Heart right ventricle (tissue), 16 donors: Measurements from ENCODE around the gene GLYATL1B. TPM values are rescaled to one million over a fixed set of nuclear protein-coding genes. Genes with fewer than 3 reads are reported as not detected.
A peak's percentile ranks its signal among the peaks of the same experiment; 100 is the strongest.

Experiments used
- ATAC-seq, 8 donors: fragments of 200-7000 bp; cut with Tn5 transposase; one replicate each; pipeline ENCODE4 v1.9.1; 2020; ENCODE audit warnings: mild to moderate bottlenecking in 8 of 8, moderate library complexity in 8 of 8, moderate number of reproducible peaks in 1 of 8
- DNase-seq, 2 donors: peaks; one replicate each; pipeline ENCODE4 v3.0.0-alpha.2; 2020
- H3K27ac ChIP-seq, 10 donors: fragments of 200-600 bp; sonication (generic) in 2 of 10; one replicate each; pipeline versions ENCODE4 v1.5.0 to v1.8.0; 2020 to 2022; ENCODE audit warnings: mild to moderate bottlenecking in 3 of 10
- H3K27me3 ChIP-seq, 7 donors: fragments of 200-600 bp; one replicate each; pipeline ENCODE4 v1.8.0; 2021 to 2022; ENCODE audit warnings: mild to moderate bottlenecking in 2 of 7
- H3K36me3 ChIP-seq, 9 donors: fragments of 200-600 bp; sonication (generic) in 1 of 9; one replicate each; pipeline versions ENCODE4 v1.5.0 to v1.8.0; 2020 to 2022; ENCODE audit warnings: mild to moderate bottlenecking in 2 of 9
- H3K4me1 ChIP-seq, 9 donors: fragments of 200-600 bp; sonication (generic) in 1 of 9; one replicate each; pipeline versions ENCODE4 v1.5.0 to v1.8.0; 2020 to 2022; ENCODE audit warnings: mild to moderate bottlenecking in 4 of 9
- H3K4me3 ChIP-seq, 10 donors: fragments of 200-600 bp; sonication (generic) in 2 of 10; one replicate each; pipeline versions ENCODE4 v1.5.0 to v1.8.0; 2020 to 2022; ENCODE audit warnings: mild to moderate bottlenecking in 7 of 10, moderate library complexity in 2 of 10
- H3K9me3 ChIP-seq, 11 donors: fragments of 200-600 bp in 10 of 11; sonication (generic) in 2 of 11; one replicate each; pipeline versions ENCODE4 v1.5.0 to v1.8.0; 2013 to 2022; ENCODE audit warnings: mild to moderate bottlenecking in 2 of 11, control low read depth in 1 of 11, moderate library complexity in 1 of 11
- WGBS, 2 donors: extraction: QIAGEN DNeasy Blood & Tissue Kit; methylation state at CpG; one replicate each; pipeline ENCODE4 v1.1.7; 2013; ENCODE audit warnings: inconsistent platforms in 1 of 2; 5-methylcytosine and 5-hydroxymethylcytosine counted together
- intact Hi-C, 10 donors: fragments of 100-400 bp; cut with DNase I; formaldehyde crosslinking; loops; one replicate each; pipeline versions ENCODE4 v1.11.1 to v1.14.2; 2022
- polyA plus RNA-seq, 2 donors: library from polyadenylated mRNA; stranded (reverse); fragments of 200-250 nt; gene quantifications; one replicate each; pipeline ENCODE4 v1.2.3, GENCODE V29; 2013
- total RNA-seq, 10 donors: library from RNA; stranded (reverse); fragmentation: NEBNext Ultra II Directional in 3 of 10; extraction: Animal tissue kit (Norgen Biotek cat#: 25700) in 3 of 10; gene quantifications; one replicate each; pipeline versions ENCODE4 v1.2.1 to v1.2.4, GENCODE V29; 2021 to 2023
- TF ChIP-seq, protein P1 (sequence below), 9 donors: fragments of 200-600 bp; sonication (generic) in 2 of 9; IDR thresholded peaks; one replicate each; pipeline versions ENCODE4 v1.5.0 to v1.8.0; 2021 to 2022; ENCODE audit warnings: antibody characterized with exemption in 9 of 9, mild to moderate bottlenecking in 5 of 9, moderate library complexity in 1 of 9
- donor health status: Arrhythmogenic right ventricular cardiomyopathy.
- donor health status: ischemic (EF 13 %, LVEDD 7.1; RV severe dilation, severe dysfunction).
- donor health status: healthy with polysubstance abuse.
- donor health status: DM: no; HTN: yes; CAD: no.
- donor health status: DM: no; HTN: no; CAD: no.
- donor health status: ischemic (EF 25% LVEDD 6.9; RV normal size, moderate dysfunction).
- donor health status: ischemic (EF 25% LVEDD 5.7; RV mildly dilated, moderate dysfunction).
- donor health status: healthy.
- donor health status: DM: yes; HTN: yes; CAD: no.
- donor health status: Ischemic cardiomyopathy.
- donor health status: ischemic (EF 35%, LVEDD 5.7; RV mildly dilated, moderate dysfunction).
- donor health status: nonischemic (EF 11% LVEDD 7.7; RV severe dilation, severe dysfunction).
- donor health status: DM: yes; HTN: yes; CAD: no.
- donor health status: PGD.
- donor health status: ischemic (EF 29% LVEDD 5.4; RV normal size, mild dysfunction).
- donor health status: nonischemic (EF 23%, LVEDD 6.1; RV moderate dilation, normal function).

The GLYATL1B gene
- total and polyA plus RNA-seq, 12 donors, result not detected

- DNase-seq, result no peak
- Histone ChIP-seq H3K4me1 (peaks cover 0 to 48% (median 25%) of the 10 kb centered on the region in 9 donors), H3K27me3 (no peaks in the 10 kb centered on the region), H3K36me3 (peaks cover 0 to 27% (median 0%) of the 10 kb centered on the region in 9 donors), H3K9me3 (no peaks in the 10 kb centered on the region), H3K27ac (peak overlapping the region in 9 of 10 donors; percentile 15 to 94 (median 84)), H3K4me3 (peak overlapping the region; percentile 16 to 86 (median 68))
- ATAC-seq, result no peak
- WGBS, 2 donors, result 83 to 90% methylated on average over 1 of the region's 1 CpG
- intact Hi-C loops, result loop anchor here in 5 of 10 donors (5.0 to 10.0 kb wide), 4 partner anchors 37 to 569 kb away; partner anchors contain the start of genes FAM111B (in 2 of the 5), LPXN (in 1 of the 5) and ZFP91 (in 1 of the 5)
- TF ChIP-seq, protein P1, sequence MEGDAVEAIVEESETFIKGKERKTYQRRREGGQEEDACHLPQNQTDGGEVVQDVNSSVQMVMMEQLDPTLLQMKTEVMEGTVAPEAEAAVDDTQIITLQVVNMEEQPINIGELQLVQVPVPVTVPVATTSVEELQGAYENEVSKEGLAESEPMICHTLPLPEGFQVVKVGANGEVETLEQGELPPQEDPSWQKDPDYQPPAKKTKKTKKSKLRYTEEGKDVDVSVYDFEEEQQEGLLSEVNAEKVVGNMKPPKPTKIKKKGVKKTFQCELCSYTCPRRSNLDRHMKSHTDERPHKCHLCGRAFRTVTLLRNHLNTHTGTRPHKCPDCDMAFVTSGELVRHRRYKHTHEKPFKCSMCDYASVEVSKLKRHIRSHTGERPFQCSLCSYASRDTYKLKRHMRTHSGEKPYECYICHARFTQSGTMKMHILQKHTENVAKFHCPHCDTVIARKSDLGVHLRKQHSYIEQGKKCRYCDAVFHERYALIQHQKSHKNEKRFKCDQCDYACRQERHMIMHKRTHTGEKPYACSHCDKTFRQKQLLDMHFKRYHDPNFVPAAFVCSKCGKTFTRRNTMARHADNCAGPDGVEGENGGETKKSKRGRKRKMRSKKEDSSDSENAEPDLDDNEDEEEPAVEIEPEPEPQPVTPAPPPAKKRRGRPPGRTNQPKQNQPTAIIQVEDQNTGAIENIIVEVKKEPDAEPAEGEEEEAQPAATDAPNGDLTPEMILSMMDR (IDR thresholded peaks at IDR 0.05), result no peak
Observed at GRCh38 chr11:59144096-59144495, 58.0 kb downstream of the GLYATL1B start.

Other genes starting within 250 kb of the GLYATL1B start
- under 1 TPM in 4 of 10 donors, not detected in 6; 0.28 to 0.58 (median 0.48) TPM for gene GLYATL2, start 241.6 kb upstream of the GLYATL1B start, total RNA-seq
- under 1 TPM; 0.07 to 0.15 TPM for gene GLYATL2, start 241.6 kb upstream of the GLYATL1B start, polyA plus RNA-seq
- gene GLYATL1, start 146.8 kb upstream of the GLYATL1B start, total RNA-seq, result not detected
- under 1 TPM in 1 of 2 donors, not detected in 1; 0.06 TPM for gene GLYATL1, start 146.8 kb upstream of the GLYATL1B start, polyA plus RNA-seq
- gene FAM111B, start 20.9 kb downstream of the GLYATL1B start, total RNA-seq, result 1 to 10 TPM in 2 of 10 donors, under 1 TPM in 6, not detected in 2; 0.11 to 3.1 (median 0.30) TPM
- gene FAM111B, start 20.9 kb downstream of the GLYATL1B start, polyA plus RNA-seq, result under 1 TPM; 0.12 to 0.22 TPM
- gene FAM111A, start 56.5 kb downstream of the GLYATL1B start, total RNA-seq, result 10 to 100 TPM in 2 of 10 donors, 1 to 10 TPM in 8; 4.0 to 18.6 (median 5.1) TPM
- gene FAM111A, start 56.5 kb downstream of the GLYATL1B start, polyA plus RNA-seq, result 10 to 100 TPM in 1 of 2 donors, 1 to 10 TPM in 1; 2.9 to 22.5 TPM
- gene DTX4, start 85.8 kb downstream of the GLYATL1B start, total RNA-seq, result 1 to 10 TPM in 9 of 10 donors, under 1 TPM in 1; 0.98 to 4.1 (median 2.7) TPM
- gene DTX4, start 85.8 kb downstream of the GLYATL1B start, polyA plus RNA-seq, result 1 to 10 TPM in 1 of 2 donors, under 1 TPM in 1; 0.86 to 1.3 TPM
- gene MPEG1, start 126.6 kb downstream of the GLYATL1B start, total RNA-seq, result 10 to 100 TPM in 3 of 10 donors, 1 to 10 TPM in 7; 3.9 to 45.9 (median 7.0) TPM
- 1 to 10 TPM; 2.9 to 3.2 TPM for gene MPEG1, start 126.6 kb downstream of the GLYATL1B start, polyA plus RNA-seq